ENCODE measurements around the gene HSD11B1. TPM values are rescaled to one million over a fixed set of nuclear protein-coding genes. Genes with fewer than 3 reads are reported as not detected.

Gene HSD11B1
- total RNA-seq, 1 donor from 2014 or later = 4.1 TPM

GRCh38 chr1:209748620-209749019 lies 44.0 kb downstream of the HSD11B1 start:
- H3K9me3 ChIP-seq (replicated peaks) = no peaks in the 10 kb centered on the region
- H3K27me3 ChIP-seq (ENCODE audit: low read depth) = no peaks in the 10 kb centered on the region
- H3K36me3 ChIP-seq = no peaks in the 10 kb centered on the region
- DNase-seq = no peak
- no peak overlapping the region for H3K4me3 ChIP-seq
- H3K4me1 ChIP-seq = peaks cover 26% of the 10 kb centered on the region
- no peak for TF ChIP-seq CTCF (IDR thresholded peaks at IDR 0.05; ENCODE audit: borderline replicate concordance)
- no peak overlapping the region for H3K27ac ChIP-seq (replicated peaks)
- intact Hi-C loops (cut with micrococcal nuclease) = loop anchor here (10.0 kb wide), 2 partner anchors 54 to 174 kb away; no protein-coding TSS in a partner anchor

GRCh38 chr1:209749205-209749604 lies 44.6 kb downstream of the HSD11B1 start:
- H3K27me3 ChIP-seq (ENCODE audit: low read depth) = no peaks in the 10 kb centered on the region
- H3K4me3 ChIP-seq = no peak overlapping the region
- no peak for DNase-seq
- no peak for TF ChIP-seq CTCF (IDR thresholded peaks at IDR 0.05; ENCODE audit: borderline replicate concordance)
- H3K9me3 ChIP-seq (replicated peaks) = no peaks in the 10 kb centered on the region
- no peaks in the 10 kb centered on the region for H3K36me3 ChIP-seq
- peaks cover 20% of the 10 kb centered on the region for H3K4me1 ChIP-seq
- H3K27ac ChIP-seq (replicated peaks) = no peak overlapping the region
- intact Hi-C loops (cut with micrococcal nuclease) = loop anchor here (10.0 kb wide), 2 partner anchors 54 to 174 kb away; no protein-coding TSS in a partner anchor

DNA sequence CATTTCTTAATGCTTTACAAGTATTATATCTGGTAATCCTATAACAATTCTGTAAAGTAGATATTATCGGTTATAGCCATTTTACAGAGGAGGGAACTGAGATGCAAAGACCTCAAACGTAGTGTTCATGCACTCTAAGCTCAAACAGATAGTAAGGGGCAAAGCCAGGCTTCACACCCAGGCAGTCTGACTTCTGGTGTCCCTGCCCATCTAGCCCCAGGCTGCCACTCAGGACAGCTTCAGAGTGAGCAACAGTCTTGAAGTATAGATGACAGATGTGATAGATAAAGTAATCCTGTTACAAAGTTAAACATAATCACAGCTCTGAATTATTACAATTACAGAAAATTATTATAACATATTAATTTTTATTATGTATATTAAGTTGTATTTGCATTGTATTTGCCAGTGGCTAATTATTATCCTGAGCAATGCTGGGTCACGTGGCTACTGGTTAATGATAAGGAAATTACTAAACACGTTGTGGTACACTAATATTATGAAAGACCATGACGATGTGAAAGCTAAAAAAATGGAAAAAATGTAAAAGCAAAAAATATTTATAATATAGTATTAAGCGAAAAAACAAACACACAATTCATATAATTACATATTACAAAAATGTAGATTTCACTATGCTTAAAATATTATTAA lies 45.2 kb downstream of the HSD11B1 start:
- H3K4me1 ChIP-seq = peaks cover 20% of the 10 kb centered on the region
- intact Hi-C loops (cut with micrococcal nuclease) = loop anchor here (10.0 kb wide), 2 partner anchors 55 to 175 kb away; no protein-coding TSS in a partner anchor
- TF ChIP-seq CTCF (IDR thresholded peaks at IDR 0.05; ENCODE audit: borderline replicate concordance) = no peak
- H3K27ac ChIP-seq (replicated peaks) = no peak overlapping the region
- H3K4me3 ChIP-seq = no peak overlapping the region
- no peaks in the 10 kb centered on the region for H3K36me3 ChIP-seq
- H3K9me3 ChIP-seq (replicated peaks) = no peaks in the 10 kb centered on the region
- DNase-seq = no peak
- no peaks in the 10 kb centered on the region for H3K27me3 ChIP-seq (ENCODE audit: low read depth)

DNA sequence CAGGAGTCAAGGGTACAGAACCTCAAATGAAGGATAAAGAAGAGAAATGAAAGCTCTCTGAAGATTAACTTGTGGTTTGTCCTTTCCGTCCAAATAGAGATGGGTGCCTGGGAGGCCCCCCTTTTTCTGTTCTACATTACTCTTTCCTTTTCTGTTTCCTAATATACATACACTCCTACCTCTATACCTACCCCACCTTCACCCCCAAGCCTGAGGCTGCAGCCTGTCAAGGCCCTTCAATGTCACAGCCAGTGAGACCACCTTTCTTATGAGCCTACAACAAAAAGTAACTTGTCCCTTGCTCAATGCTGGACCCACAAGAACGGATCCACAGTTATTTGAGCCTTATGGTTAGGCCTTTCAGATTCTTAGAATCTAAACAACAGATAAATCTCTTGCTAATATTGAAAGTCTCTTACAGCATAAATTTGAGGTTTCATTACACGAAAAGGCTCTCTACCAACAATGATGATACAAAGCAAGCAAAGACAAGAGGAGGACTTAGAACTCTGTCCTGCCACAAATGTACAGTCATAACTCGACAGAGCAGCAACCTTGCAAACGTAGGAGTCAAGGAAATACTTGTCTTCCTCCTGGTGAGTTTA lies 47.1 kb downstream of the HSD11B1 start:
- H3K4me1 ChIP-seq = peaks cover 18% of the 10 kb centered on the region
- no peaks in the 10 kb centered on the region for H3K9me3 ChIP-seq (replicated peaks)
- no peak for DNase-seq
- H3K27me3 ChIP-seq (ENCODE audit: low read depth) = no peaks in the 10 kb centered on the region
- no peaks in the 10 kb centered on the region for H3K36me3 ChIP-seq
- no peak for TF ChIP-seq CTCF (IDR thresholded peaks at IDR 0.05; ENCODE audit: borderline replicate concordance)
- H3K27ac ChIP-seq (replicated peaks) = no peak overlapping the region
- intact Hi-C loops (cut with micrococcal nuclease) = no loop called here
- no peak overlapping the region for H3K4me3 ChIP-seq

DNA sequence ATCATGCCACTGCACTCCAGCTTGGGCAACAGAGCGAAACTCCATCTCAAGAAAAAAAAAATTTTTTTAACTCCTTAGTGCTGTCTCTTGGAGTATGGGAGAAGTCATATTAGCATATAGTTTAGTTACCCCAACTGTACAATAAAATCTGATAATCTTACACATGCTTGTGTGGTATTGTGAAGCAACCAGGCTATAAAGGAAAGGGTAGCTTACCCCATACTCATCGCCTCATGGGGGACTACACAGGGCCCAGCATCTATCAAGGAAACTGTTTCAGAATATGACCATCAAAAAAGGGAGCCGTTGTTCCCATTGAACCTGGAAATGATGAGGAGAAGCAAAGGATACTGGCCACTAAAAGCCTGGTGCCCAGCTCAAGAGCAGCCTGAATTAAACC lies 48.2 kb downstream of the HSD11B1 start:
- no peak for DNase-seq
- H3K27me3 ChIP-seq (ENCODE audit: low read depth) = no peaks in the 10 kb centered on the region
- no peak overlapping the region for H3K4me3 ChIP-seq
- H3K36me3 ChIP-seq = no peaks in the 10 kb centered on the region
- H3K9me3 ChIP-seq (replicated peaks) = no peaks in the 10 kb centered on the region
- intact Hi-C loops (cut with micrococcal nuclease) = no loop called here
- no peak for TF ChIP-seq CTCF (IDR thresholded peaks at IDR 0.05; ENCODE audit: borderline replicate concordance)
- no peak overlapping the region for H3K27ac ChIP-seq (replicated peaks)
- peaks cover 10% of the 10 kb centered on the region for H3K4me1 ChIP-seq

Data from left ventricle myocardium inferior (tissue), 1 donor.